HL-60/S4 treated with retinoic acid at 250 ng/mL for 4 days and 3 days (cell line): ENCODE data around the gene NDC1.
"Not testable (repeated sequence)": the region's sequence is repeated elsewhere in the genome, so short reads cannot be mapped to it uniquely, and the experiment has no call there.

Experiments
- in situ Hi-C: fragments of 300-500 bp; cut with MboI; formaldehyde crosslinking; loops from 2 replicates; pipeline ENCODE4 v1.7.0; 2022; ENCODE audit warnings: low sequenced_read_pairs

NDC1 gene

GRCh38 chr1:53837924-53838653, at the start of gene NDC1:
NDC1 (minus strand) TSS chr1:53838296; CDS start chr1:53838261, 35 bp downstream.
- in situ Hi-C loops = no loop called here

GRCh38 chr1:53883600-53883999, 45.5 kb upstream of the NDC1 start:
- in situ Hi-C loops = not testable (repeated sequence)

- in situ Hi-C loops = not testable (repeated sequence)
These were observed 43.8 kb upstream of the NDC1 start for GRCh38 chr1:53881853-53882252.

GRCh38 chr1:53878492-53879105, 40.5 kb upstream of the NDC1 start:
- in situ Hi-C loops = no loop called here

GRCh38 chr1:53875150-53875549, 37.1 kb upstream of the NDC1 start:
- in situ Hi-C loops = not testable (repeated sequence)

GRCh38 chr1:53871773-53872484, 33.8 kb upstream of the NDC1 start:
- in situ Hi-C loops = loop anchor here (25.0 kb wide), 2 partner anchors 615 to 915 kb away; no protein-coding TSS in a partner anchor

GRCh38 chr1:53871221-53871620, 33.1 kb upstream of the NDC1 start:
- in situ Hi-C loops = loop anchor here (25.0 kb wide), 2 partner anchors 616 to 916 kb away; no protein-coding TSS in a partner anchor

- in situ Hi-C loops = loop anchor here (10.0 to 25.0 kb wide), 3 partner anchors 95 to 918 kb away; no protein-coding TSS in a partner anchor
These were observed 31.5 kb upstream of the NDC1 start for GRCh38 chr1:53869454-53870117.

GRCh38 chr1:53868565-53868964, 30.5 kb upstream of the NDC1 start:
- in situ Hi-C loops = loop anchor here (10.0 to 25.0 kb wide), 3 partner anchors 96 to 919 kb away; no protein-coding TSS in a partner anchor

GRCh38 chr1:53862507-53862906, 24.4 kb upstream of the NDC1 start:
- in situ Hi-C loops = loop anchor here (10.0 to 25.0 kb wide), 3 partner anchors 102 to 925 kb away; no protein-coding TSS in a partner anchor

GRCh38 chr1:53860967-53861411, 22.9 kb upstream of the NDC1 start:
- in situ Hi-C loops = loop anchor here (10.0 to 25.0 kb wide), 3 partner anchors 104 to 926 kb away; no protein-coding TSS in a partner anchor

- in situ Hi-C loops = loop anchor here (25.0 kb wide), 2 partner anchors 636 to 936 kb away; no protein-coding TSS in a partner anchor
These were observed 13.6 kb upstream of the NDC1 start for GRCh38 chr1:53851571-53852285.

GRCh38 chr1:53850082-53850673, 12.1 kb upstream of the NDC1 start:
- in situ Hi-C loops = loop anchor here (25.0 kb wide), 2 partner anchors 637 to 937 kb away; no protein-coding TSS in a partner anchor

GRCh38 chr1:53847980-53848379, 9.9 kb upstream of the NDC1 start:
- in situ Hi-C loops = no loop called here

GRCh38 chr1:53842347-53842746, 4.3 kb upstream of the NDC1 start:
- in situ Hi-C loops = no loop called here

GRCh38 chr1:53838654-53838974, 518 bp upstream of the NDC1 start:
- in situ Hi-C loops = no loop called here

- in situ Hi-C loops = no loop called here
These were observed 511 bp downstream of the NDC1 start for GRCh38 chr1:53837646-53837923.

GRCh38 chr1:53835491-53835890, 2.6 kb downstream of the NDC1 start:
- in situ Hi-C loops = no loop called here

- in situ Hi-C loops = no loop called here
These were observed 3.3 kb downstream of the NDC1 start for GRCh38 chr1:53834776-53835175.

- in situ Hi-C loops = no loop called here
These were observed 4.7 kb downstream of the NDC1 start for GRCh38 chr1:53833393-53833792.
